Suppressor macrophage treated with lipopolysaccharide for 1 hour (primary cell): Measurements from ENCODE around the gene SH2D5.

Source experiments
- DNase-seq, 3 donors: peaks; one replicate each; pipeline ENCODE4 v3.0.0-alpha.2; 2020 to 2022

The SH2D5 gene

DNA sequence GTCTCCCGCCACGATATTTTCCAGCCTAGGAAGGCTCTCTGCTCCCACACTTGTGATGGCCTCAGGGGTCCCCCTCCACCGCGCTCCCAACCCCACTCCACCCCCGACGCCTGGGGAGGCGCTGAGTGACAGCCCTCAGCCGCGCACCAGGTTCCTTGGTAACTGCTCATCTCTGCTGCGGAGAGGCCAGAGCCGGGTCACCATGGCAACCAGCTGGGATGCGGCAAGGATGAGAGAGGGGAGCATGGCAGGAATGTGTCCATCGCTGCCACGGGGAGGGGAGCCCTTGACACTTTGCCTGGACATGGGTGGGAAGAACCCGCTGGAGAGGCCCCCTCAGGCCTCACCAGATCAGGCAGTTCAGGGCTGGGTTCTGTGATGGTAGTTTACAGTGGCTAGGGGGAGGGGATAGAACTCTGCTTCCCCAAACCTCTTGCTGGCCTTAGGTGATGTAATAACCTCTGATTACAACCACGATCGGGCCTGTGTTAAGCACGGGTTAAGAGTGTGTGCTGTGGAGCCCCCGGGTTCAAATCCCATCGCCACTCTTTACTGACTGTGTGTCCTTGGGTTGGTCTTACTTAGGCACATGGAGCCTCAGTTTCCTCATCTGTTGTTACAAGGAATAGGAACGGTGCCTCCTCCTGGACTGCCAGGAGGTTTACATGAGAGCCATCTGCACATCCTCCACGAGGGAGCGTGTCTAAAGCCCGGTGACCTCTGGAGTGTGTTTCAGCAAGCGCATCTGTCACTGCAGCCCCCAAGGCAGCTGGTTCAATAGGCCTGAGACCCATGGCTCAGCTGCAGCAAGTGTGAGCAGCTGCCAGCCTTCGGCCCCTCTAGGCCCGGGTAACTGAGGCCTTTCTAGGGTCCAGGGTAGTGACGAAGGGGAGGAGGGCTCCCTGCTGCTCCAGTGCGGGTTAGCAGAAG is 21.0 kb downstream of the SH2D5 start:
- no peak for DNase-seq

DNA sequence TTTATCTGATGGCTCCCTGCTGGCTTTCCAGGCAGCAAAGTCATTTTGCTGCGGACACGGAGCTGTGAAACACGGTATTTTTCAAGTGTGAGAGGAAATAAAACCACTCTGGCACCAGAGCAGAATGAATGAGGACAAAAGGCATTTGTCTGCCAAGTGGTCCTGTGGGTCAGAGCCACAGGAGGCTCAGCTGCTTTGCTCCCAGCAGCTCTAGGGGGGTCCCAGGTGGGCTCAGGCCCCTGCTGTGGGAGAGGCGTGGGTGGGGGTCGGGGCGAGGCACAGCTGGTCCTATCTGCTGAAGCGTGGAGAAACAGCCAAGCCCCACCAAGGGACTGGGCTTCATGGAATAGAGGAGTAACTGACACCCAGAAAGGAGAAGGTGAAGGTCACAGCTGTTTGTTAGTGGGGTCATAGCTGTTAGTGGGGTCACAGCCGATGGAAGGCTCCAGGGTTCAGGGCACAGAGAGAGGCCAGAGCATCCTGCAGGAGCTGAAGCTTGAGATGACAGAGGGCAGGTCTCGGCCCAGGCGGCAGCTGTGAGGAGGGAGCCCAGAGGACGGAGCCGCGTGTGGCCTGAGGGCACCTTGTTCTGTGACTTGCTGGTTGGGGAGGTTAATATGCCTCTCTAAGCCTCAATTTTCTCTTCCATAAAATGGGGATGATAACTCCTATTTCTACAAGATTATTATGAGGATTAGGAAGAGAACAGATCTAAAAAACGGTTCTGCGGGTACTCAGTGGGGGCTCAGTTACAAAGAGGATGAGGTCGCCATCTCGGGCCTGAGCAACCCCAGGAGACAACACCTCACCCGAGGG is 21.8 kb downstream of the SH2D5 start:
- DNase-seq: no peak

DNA sequence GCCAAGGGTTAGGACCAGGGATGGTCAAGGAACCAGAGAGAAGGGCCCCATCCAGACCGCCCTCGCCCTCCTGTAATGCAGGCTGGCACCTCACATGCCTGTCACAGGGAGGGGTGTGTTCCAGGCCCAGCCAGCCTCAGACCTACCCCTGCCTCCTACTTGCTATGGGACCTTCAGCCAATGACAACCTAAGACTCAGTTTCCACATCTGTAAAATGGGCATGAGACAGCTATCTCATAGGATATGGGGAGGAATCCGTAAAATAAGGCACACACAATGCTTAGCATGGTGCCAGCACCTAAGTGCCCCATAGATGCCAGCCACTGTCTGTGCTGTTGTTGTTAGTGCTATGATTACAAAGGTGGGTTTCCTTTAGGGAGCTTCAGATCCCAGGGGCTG is 22.6 kb downstream of the SH2D5 start:
- no peak for DNase-seq

DNA sequence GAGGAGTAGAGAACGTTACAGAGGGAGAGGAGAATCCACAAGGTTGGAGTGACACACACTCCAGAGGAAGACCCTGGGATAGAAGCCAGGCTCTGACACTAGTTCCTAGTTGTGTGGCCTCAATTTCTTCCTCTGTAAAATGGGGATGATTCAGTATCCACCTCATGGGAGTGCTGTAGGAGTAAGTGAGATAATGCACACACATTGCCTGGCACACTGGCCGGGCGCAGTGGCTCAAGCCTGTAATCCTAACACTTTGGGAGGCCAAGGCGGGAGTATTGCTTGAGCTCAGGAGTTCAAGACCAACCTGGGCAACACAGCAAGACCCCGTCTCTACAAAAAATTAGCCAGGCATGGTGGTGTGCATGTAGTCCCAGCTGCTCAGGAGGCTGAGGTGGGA is 23.6 kb downstream of the SH2D5 start:
- no peak for DNase-seq

DNA sequence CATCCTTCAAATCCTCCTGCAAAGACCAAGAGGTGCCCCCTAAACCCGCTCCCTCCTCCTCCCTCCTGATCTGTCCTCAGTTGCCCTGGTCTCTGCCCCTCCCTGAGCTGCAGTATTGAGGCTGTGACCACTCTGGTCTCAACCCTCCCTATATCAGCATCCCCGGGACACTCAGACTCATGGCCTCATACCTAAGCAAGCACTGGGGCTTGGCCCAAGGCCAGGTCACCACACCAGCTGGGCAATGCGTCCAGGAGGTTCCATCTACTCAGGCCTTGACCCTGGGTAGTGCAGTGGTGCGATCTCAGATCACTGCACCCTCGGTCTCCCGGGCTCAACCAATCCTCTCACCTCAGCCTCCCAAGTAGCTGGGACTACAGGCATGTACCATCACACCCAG is 24.4 kb downstream of the SH2D5 start:
- DNase-seq: no peak

DNA sequence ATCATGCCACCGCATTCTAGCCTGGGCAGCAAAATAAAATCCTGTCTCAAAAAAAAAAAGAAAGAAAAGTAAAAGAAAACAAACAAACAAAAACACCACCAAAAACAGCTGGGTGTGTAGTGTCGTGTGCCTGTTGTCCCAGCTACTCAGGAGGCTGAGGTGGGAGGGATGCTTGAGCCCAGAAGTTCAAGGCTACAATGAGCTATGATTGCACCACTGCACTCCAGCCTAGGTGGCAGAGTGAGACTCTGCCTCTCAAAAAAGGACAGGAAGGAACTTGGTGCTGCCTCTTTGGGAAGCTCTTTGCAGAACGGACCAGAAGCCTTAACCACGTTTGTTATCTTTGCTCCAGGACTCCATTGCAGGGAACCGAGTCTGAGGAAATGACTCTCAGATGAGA is 25.7 kb downstream of the SH2D5 start:
- DNase-seq: no peak

DNA sequence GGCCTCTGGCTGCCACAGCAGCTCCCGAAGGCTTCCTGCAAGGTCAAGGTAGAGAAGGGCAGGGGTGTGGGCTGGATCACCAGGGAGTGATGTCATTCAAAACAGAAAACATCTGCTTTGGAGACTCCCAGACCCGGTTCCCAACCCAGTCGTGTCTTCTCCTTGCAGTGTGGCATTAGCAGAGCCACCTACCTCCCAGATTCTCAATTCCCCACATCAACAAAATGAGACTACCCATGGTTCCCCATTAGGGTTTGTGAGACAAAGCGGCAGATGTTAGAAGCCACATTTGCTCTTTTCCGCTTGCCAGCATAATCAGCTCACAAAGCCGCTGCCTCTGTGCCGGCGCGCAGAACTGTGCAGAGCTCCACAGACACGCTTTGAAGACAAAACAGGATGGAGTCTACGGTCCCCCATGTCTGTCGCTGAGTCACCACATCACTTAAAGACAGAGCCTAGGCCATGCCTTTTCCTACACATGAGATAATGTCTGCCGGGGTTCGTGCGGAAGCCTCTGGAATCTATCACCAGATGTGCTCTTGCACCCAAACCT is 27.2 kb downstream of the SH2D5 start:
- DNase-seq: no peak

DNA sequence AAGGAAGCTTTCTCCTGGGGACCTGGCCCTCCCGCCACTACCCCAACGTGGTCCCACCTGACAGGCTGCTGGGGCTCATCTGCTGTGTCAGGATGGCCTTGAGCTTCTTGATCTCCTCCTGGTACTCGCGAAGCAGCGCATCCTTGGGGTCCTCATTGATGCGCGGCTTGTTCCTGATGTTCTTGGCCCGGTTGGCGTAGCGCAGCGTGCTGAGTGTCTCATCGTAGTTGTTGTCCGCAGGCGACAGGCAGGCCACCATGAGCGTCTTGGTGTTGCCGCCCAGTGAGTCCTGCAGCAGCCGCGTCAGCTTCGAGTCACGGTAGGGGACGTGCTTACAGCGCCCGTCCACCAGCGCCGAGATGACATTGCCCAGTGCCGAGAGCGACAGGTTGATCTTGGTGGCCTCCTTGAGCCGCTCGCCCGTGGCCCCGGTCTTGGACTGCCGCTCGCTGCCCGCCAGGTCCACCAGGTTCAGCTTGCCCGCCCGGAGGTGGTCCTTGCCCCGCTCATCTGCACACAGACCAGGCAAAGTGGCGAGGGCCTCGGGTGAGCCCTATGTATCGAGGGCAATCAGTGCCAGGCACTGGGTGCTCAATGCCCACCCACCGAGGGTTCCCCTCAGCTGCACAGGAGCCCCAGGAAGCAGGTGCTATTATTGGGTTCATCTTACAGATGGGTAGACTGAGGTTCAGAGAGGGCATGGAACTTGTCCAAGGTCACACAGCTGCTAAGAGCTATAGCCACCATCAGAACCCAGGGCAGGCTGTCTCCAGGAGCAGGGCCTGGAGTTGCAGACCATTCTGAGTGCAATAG is 27.9 kb downstream of the SH2D5 start:
- no peak for DNase-seq

DNA sequence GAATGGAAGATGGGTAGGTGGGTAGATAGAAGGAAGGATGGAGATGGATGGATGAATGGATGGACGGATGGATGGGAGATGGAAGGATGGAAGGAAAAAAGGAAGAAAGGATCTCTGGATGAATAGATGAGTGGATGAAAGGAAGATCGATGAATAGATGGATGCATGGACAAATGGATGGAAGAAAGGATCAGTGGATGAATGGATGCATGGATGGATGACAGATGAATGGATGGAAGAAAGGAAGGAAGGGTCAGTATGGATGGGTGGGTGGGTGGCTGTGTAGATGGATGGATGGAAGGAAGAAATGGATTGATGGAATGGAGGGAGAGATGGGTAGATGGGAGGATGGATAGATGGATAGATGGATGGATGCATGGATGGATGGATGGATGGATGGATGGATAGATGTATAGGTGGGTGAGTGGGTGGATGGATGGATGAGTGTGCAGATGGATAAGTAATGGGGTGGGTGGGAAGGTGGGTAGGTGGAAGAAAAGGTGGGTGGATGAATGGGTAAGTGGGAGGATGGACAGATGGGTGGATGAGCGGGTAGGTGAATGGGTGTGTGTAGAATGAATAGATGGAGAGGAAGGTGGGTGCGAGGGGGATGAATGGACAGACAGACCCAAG is 29.3 kb downstream of the SH2D5 start:
- DNase-seq: no peak

DNA sequence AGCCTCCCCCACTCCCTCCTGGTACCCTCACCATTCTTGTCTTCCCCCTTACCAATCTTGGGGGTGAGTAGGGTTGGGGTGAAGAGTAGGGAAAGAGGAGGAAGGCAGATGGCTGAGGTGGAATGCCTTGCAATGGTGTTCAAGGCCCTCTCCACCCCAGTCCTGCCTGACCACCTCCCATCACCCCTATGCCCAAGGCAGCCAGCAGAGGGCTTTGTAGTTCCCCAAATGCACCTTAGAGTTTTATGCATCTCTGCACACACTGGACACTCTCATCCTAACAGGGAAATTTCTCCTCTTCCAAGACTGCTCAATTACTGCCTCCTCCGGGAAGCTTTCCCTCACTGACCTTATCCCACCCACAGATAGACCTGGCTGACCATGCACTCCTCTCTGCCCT is 30.1 kb downstream of the SH2D5 start:
- peak in 2 of 3 donors; percentile 23 to 35 for DNase-seq

DNA sequence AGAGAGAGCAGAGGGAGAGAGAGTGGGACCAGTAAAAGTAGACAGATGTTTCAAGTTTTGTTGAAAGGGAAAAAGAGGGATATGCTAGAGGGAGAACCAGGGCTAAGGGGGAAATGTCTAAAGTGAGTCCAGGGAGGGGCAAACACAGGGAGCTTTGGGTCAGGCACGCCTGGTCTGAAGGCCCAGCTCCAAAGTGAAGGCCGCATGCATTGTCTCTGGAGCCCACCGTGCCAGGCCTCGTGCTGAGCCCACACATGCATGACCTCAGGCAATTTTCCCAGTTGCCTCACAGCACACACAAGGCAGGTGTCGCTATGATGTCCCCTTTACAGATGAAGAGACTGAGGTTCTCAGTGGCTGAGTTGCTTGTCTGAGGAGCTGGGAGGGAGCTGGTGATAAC is 30.7 kb downstream of the SH2D5 start:
- no peak for DNase-seq

DNA sequence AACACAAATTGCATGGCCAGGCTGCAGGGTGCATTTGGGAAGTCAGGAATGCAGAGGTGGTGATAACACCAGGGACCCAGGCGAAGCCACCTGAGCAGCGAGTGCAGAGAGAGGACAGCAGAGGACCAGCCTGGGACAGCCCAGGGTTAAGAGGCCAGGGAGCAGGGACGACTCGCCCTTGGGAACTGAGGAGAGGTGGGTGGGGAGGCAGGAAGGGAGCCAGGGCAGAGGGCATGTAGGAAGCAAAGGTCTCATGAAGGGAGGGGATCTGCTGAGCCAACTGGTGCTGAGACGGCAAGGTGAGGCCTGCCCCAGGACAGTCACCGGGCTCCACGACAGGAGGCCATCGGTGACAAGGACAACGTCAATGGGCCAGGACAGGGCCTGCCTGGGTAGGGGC is 31.1 kb downstream of the SH2D5 start:
- DNase-seq: no peak

DNA sequence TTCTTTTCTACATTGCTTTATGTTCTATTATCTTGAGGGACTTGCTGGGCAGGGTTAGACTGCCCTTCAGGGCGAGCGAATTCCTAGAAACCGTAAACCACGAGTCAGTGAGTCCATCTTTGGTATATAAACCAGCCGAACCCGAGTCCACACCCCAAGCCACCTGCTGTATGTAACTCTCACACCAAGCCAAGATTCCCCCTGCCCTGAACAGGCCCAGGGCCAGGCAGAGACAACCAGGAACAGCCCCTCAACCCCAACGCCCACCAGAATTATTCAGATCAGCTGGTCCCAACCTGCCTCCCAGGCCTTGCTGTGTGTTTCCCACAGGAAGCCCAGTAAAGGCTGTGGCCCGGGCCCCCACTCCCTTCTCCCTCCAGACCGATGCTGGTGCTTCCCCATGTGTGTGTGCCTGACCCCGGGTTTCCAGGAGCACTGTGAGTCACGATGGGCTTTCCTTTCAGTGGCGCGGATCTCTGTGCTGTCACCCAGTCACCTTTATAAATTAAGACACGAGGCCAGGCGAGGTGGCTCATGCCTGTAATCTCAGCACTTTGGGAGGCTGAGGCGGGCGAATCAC is 31.8 kb downstream of the SH2D5 start:
- peak in 2 of 3 donors; percentile 21 to 41 for DNase-seq

DNA sequence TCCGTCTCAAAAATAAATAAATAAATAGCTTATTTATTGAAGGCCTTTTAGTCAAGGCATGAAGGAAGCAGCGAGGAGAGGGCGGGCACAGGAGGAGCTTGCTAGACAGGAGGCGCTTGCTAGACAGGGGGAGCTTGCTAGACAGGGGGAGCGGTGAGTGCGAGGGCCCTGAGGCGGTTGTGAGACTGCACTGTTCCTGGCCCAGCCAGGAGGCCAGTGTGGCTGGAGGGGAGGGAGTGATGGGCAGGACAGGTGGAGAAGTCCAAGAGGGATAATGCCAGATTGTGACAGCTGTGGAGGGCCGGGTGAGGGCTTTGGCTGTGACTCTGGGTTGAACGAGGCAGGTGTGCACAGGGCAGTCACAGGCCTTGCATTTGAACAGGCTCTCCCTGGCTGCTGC is 32.9 kb downstream of the SH2D5 start:
- no peak for DNase-seq

DNA sequence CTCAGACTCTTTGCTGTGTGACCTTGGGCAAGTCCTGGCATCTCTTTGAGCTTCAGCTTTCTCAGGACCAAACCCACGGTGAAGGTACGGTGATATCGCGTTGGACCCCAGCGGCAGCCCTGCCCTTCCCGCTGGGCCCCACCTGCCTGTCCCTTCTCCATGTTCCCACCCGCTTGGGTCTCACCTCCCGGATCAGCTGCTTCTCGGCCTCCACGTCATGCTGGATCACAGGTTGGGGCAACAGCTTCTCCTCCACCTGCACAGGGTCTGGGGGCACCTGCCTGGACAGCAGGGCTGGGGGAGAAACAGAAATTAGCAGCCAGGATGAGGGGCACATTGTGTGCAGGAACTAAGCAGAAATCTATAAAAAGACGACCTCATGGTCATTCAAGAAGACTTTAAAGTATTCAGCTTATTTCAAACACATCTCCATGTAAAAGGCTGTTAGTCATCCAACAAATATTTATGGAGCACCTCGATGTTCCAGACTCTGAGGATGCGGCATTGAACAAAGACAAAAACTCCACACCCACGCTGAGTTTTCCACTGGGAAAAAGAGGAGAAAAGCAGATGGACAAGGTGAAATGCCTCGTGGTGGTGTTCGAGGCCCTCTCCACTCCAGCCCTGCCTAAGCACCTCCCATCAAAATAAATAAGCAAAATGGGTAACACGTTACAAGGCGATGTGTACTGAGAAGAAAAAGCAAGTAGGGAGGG is 34.1 kb downstream of the SH2D5 start:
- no peak for DNase-seq

DNA sequence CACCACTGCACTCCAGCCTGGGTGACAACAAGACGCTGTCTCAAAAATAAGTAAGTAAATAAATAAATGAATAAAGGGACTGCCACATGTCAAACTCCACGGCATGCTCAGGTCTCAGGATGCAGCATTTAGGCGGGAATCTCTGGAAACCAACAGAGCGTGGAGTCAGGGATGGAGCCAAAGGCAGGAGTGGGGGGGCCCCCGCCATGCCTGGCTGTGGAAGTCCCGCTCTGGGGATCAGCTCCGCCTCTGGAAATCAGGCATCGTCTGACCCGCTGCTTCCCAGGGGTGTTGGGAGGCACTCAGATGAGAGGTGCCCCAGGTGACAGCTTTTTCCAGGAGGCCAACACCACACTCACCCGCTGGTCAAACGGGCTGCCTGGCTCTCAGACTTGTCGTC is 34.9 kb downstream of the SH2D5 start:
- DNase-seq: no peak

DNA sequence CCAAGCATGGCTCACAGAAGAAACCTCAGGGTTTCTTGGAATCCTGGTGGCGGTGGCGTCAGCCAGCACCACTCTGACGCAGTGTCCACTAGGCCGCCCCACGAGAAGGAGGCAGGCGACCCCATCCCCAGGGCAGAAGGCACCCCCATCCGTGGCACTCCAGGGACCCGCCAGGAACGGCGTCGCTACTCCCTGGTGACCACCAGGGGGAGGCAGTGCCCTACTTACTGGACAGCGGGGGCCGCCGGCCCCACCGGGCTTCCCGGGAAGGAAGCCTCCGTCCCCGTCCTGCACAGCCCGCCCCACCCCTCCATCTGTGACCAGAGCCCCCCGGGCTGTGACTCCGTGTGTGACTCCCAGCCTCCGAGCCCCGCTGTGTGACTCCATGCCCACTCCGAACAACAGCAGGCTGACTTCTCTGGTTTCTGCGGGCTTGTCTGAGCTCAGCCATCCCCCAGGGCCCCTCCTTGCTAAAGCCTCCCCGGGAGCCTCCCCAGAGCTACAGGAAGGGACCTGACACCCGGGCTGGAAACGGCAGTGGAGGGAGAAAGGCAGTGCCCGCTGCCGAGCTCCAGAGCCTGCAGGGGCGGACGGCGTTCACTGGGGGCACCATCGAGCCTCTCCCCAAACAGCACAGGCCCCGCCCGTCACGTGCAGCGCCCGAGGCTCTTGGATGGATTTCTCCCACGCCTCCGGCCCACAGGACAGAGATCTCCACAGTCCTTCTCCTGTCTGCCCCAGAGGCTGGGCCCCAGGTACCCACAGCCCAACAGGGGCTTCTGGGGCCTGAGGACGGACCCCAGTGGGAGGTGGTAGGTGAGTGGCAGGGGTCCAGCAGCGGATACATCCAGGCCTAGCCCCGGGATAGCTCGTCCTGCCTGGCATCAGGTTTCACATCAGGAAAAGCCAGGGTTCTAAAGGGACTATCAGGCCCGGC is 35.8 kb downstream of the SH2D5 start:
- DNase-seq: peak; percentile 89 to 93 (median 90)

DNA sequence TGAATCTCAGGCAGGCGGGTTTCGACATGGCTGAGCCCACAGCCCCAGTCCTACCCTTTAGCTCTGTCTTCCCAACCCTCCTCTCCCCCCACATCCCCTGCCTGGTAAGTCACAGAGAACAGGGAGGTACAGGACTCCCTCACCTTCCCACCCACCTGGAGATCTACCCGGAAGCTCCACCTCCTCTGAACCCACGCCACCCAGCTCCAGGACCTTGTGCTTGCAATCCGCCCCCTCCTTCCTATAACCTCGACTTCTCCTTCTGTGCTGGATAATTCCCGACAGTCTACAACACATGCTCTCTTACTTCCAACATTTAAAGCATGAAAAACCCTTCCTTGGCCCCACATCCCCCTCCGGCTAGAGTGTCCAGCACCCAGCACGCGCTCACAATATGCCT is 37.0 kb downstream of the SH2D5 start:
- peak in 2 of 3 donors; percentile 11 to 31 for DNase-seq

DNA sequence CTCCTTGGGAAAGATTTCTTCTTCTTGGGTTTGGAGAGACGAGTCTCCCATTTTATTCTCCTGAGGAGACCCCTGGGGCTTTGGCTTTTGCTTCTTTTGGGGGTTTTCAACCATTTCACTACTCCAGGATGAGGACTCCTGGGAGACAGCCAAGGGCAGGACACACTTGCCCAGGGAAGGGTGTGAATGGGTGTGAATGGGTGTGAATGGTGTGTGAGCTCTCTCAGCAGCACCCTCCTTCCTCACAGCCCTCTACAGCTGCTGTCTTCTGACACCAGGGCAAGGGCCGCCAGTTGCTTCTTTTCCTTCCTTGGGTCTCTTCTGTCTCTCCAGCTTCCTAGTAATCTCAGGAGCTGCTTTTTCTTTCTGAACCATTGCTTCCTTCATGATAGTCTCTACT is 38.9 kb downstream of the SH2D5 start:
- DNase-seq: no peak

DNA sequence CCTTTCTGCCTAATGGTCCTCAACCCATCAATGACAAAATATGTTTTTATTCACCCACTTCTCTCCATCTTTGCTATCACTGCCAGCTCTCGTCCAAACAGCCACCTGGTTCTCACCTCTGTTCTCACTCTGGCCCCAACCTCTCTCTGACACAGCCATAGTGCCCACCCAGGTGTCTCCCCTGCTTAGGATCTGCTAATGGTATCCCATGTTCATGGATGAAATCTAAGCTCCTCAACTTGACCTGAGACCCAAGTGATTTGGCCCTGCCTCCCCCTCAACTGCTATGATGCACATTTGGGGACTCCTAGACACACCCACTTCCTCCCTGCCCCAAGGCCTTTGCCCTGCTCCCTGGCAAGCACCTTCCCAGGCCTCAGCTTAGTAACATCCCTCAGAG is 40.6 kb downstream of the SH2D5 start:
- peak; percentile 28 to 49 (median 32) for DNase-seq
